HEK293 (cell line): ENCODE data around the gene ADAMTS19.

ENCODE experiments used
- CTCF ChIP-seq: fragments of 450-650 bp; formaldehyde crosslinking; IDR thresholded peaks from 2 replicates; pipeline ENCODE4 v1.5.1; 2016; ENCODE audit warnings: missing biosample characterization, missing genetic modification characterization
- FEZF1 ChIP-seq: fragments of 450-650 bp; formaldehyde crosslinking; IDR thresholded peaks from 2 replicates; pipeline ENCODE4 v1.5.1; 2016; ENCODE audit warnings: missing biosample characterization, missing genetic modification characterization
- KLF9 ChIP-seq: fragments of 450-650 bp; formaldehyde crosslinking; IDR thresholded peaks from 2 replicates; pipeline ENCODE4 v1.5.1; 2016; ENCODE audit warnings: missing biosample characterization, missing genetic modification characterization, low read depth
- PRDM10 ChIP-seq: fragments of 450-650 bp; formaldehyde crosslinking; IDR thresholded peaks from 2 replicates; pipeline ENCODE4 v1.5.1; 2016; ENCODE audit warnings: missing biosample characterization, missing genetic modification characterization

- TF ChIP-seq CTCF (no peak), PRDM10 (tag by site-specific recombination) (no peak), KLF9 (tag by site-specific recombination) (no peak), FEZF1 (tag by site-specific recombination) (no peak)
Measured at GRCh38 chr5:129601576-129601975, 141.5 kb downstream of the ADAMTS19 start.
